Lower lobe of right lung (tissue), 2 donors: ENCODE measurements around the gene EIF4H. TPM values are rescaled to one million over a fixed set of nuclear protein-coding genes. Genes with fewer than 3 reads are reported as not detected.

Experiments
- ATAC-seq, 2 donors: fragments of 200-7000 bp; cut with Tn5 transposase; one replicate each; pipeline ENCODE4 v1.9.1; 2020 to 2022; ENCODE audit warnings: mild to moderate bottlenecking in 2 of 2, moderate library complexity in 2 of 2
- DNase-seq: peaks from one replicate; pipeline ENCODE4 v3.0.0-alpha.2; 2020
- H3K27ac ChIP-seq: fragments of 200-600 bp; one replicate; pipeline ENCODE4 v1.8.0; 2022
- H3K27me3 ChIP-seq: fragments of 200-600 bp; one replicate; pipeline ENCODE4 v1.8.0; 2022; ENCODE audit warnings: low read depth
- H3K36me3 ChIP-seq: fragments of 200-600 bp; one replicate; pipeline ENCODE4 v1.8.0; 2022; ENCODE audit warnings: mild to moderate bottlenecking
- H3K4me1 ChIP-seq: fragments of 200-600 bp; one replicate; pipeline ENCODE4 v1.8.0; 2022
- H3K4me3 ChIP-seq: fragments of 200-600 bp; one replicate; pipeline ENCODE4 v1.8.0; 2022; ENCODE audit warnings: mild to moderate bottlenecking
- H3K9me3 ChIP-seq: fragments of 200-600 bp; one replicate; pipeline ENCODE4 v1.8.0; 2022
- intact Hi-C: fragments of 100-400 bp; cut with DNase I; formaldehyde crosslinking; loops from one replicate; pipeline ENCODE4 v1.11.0; 2022
- total RNA-seq: library from RNA; stranded (reverse); fragmentation: NEBNext Ultra II Directional; extraction: Animal tissue kit (Norgen Biotek cat#: 25700); gene quantifications from one replicate; pipeline ENCODE4 v1.2.1, GENCODE V29; 2021
- TF ChIP-seq, protein P1 (sequence below): fragments of 200-600 bp; IDR thresholded peaks from one replicate; pipeline ENCODE4 v1.8.0; 2022; ENCODE audit warnings: antibody characterized with exemption, mild to moderate bottlenecking
- donor health status: DM: no; HTN: yes; CAD: no; lungs with severe emphysema.

EIF4H gene
- total RNA-seq, 1 donor from 2014 or later, result 210 TPM

DNA sequence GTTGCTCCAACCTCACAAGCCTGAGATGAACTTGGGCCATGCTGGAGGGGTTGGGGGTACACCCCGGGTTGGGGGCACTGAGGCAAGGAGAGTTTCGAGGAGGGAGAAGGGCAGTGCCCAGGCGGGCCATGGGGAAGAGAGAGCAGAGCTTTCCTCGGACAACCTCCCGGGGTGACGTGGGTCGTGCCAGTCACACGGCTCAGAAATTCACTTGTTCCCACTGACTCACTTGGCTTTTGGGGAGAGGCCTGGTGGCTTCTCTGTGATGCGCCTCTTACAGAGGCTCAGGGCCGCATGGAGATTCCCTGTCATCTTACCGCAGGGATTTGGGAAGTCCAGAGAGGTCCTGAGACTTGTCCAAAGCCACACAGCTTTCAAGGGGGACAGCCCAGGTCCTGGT lies 38.5 kb downstream of the EIF4H start:
- Histone ChIP-seq H3K4me3 (no peak overlapping the region), H3K4me1 (peaks cover 23% of the 10 kb centered on the region), H3K27ac (no peak overlapping the region), H3K9me3 (no peaks in the 10 kb centered on the region), H3K27me3 (no peaks in the 10 kb centered on the region), H3K36me3 (no peaks in the 10 kb centered on the region)
- TF ChIP-seq, protein P1, sequence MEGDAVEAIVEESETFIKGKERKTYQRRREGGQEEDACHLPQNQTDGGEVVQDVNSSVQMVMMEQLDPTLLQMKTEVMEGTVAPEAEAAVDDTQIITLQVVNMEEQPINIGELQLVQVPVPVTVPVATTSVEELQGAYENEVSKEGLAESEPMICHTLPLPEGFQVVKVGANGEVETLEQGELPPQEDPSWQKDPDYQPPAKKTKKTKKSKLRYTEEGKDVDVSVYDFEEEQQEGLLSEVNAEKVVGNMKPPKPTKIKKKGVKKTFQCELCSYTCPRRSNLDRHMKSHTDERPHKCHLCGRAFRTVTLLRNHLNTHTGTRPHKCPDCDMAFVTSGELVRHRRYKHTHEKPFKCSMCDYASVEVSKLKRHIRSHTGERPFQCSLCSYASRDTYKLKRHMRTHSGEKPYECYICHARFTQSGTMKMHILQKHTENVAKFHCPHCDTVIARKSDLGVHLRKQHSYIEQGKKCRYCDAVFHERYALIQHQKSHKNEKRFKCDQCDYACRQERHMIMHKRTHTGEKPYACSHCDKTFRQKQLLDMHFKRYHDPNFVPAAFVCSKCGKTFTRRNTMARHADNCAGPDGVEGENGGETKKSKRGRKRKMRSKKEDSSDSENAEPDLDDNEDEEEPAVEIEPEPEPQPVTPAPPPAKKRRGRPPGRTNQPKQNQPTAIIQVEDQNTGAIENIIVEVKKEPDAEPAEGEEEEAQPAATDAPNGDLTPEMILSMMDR, result no peak
- peak; percentile 47 for DNase-seq
- intact Hi-C loops, result no loop called here
- ATAC-seq, result no peak

DNA sequence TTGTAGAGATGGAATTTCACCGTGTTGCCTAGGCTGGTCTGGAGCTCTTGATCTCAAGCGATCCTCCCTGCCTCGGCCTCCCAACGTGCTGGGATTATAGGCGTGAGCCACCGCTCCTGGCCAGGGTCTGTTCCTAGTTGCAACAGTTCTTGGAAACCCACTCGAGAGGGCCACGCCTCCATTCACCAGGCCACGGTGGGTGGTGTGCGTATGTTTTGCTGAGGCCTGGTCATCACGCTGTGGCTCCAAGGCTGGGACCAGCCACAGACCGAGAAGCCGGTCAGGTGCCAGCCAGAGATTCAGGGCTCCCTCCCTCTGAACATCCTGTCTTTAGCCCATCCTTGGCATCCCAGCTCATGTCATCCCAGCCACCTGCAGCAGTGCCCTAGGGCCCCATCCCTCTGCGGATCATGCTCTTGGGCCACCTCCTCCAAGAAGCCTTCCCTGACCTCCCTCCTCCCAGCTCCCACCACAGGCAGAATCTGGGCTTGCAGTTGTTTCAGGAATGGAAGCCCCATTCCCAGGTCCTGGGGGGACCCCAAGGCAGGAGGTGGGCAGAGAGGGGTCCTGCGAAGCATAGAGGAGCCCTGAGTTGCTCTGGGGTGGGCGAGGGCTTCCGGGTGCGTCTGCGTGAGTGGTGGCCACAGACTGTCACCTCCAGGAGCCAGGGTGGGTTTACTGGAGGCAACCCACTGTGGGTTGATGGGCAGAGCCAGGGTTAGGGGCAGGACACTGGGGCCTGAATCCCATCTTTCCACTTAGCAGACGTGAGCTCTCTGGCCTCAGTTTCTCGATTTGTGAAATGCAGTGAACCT lies 40.9 kb downstream of the EIF4H start:
- no peaks in the 10 kb centered on the region for H3K36me3 ChIP-seq
- no peak overlapping the region for H3K27ac ChIP-seq
- peaks cover 26% of the 10 kb centered on the region for H3K4me1 ChIP-seq
- intact Hi-C loops, result no loop called here
- H3K9me3 ChIP-seq, result no peaks in the 10 kb centered on the region
- ATAC-seq (no peak), DNase-seq (no peak)
- no peak overlapping the region for H3K4me3 ChIP-seq
- no peaks in the 10 kb centered on the region for H3K27me3 ChIP-seq
- TF ChIP-seq, protein P1, result no peak

DNA sequence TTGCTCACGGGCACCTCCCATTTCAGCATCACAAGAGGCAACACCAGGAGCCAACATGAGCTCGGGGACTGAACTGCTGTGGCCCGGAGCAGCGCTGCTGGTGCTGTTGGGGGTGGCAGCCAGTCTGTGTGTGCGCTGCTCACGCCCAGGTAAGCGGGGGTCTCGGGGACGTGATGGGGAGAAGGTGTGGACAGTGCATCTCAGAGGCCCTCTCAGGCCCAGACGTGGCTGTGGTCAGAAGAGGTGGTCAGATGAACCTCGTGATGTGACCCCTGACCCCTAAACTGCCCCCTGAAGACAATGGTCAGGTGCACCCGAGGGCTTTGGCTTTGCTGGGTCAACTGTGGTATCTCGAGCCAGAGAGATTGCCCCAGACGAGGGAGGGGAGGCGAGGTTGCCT lies 41.8 kb downstream of the EIF4H start:
- no peaks in the 10 kb centered on the region for H3K36me3 ChIP-seq
- H3K4me1 ChIP-seq, result peaks cover 23% of the 10 kb centered on the region
- no peaks in the 10 kb centered on the region for H3K9me3 ChIP-seq
- no peak overlapping the region for H3K27ac ChIP-seq
- DNase-seq (no peak), ATAC-seq (no peak)
- H3K4me3 ChIP-seq, result no peak overlapping the region
- no peaks in the 10 kb centered on the region for H3K27me3 ChIP-seq
- intact Hi-C loops, result no loop called here
- TF ChIP-seq, protein P1, result no peak

DNA sequence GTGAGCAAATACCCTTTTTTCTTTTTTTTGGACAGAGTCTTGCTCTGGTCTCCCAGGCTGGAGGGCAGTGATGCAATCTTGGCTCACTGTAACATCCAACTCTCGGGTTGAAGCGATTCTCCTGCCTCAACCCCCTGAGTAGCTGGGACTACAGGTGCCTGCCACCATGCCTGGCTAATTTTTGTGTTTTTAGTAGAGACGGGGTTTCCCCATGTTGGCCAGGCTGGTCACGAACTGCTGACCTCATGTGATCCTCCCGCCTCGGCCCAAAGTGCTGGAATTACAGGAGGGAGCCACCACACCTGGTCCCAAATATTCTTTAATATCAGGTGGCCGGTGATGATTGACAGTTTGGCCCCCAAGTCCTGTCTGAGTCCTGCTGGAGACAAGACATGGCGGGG lies 42.2 kb downstream of the EIF4H start:
- no peaks in the 10 kb centered on the region for H3K9me3 ChIP-seq
- ATAC-seq (no peak), DNase-seq (no peak)
- H3K27me3 ChIP-seq, result no peaks in the 10 kb centered on the region
- H3K4me3 ChIP-seq, result no peak overlapping the region
- H3K4me1 ChIP-seq, result peaks cover 23% of the 10 kb centered on the region
- H3K27ac ChIP-seq, result no peak overlapping the region
- intact Hi-C loops, result no loop called here
- no peaks in the 10 kb centered on the region for H3K36me3 ChIP-seq
- TF ChIP-seq, protein P1, result no peak

DNA sequence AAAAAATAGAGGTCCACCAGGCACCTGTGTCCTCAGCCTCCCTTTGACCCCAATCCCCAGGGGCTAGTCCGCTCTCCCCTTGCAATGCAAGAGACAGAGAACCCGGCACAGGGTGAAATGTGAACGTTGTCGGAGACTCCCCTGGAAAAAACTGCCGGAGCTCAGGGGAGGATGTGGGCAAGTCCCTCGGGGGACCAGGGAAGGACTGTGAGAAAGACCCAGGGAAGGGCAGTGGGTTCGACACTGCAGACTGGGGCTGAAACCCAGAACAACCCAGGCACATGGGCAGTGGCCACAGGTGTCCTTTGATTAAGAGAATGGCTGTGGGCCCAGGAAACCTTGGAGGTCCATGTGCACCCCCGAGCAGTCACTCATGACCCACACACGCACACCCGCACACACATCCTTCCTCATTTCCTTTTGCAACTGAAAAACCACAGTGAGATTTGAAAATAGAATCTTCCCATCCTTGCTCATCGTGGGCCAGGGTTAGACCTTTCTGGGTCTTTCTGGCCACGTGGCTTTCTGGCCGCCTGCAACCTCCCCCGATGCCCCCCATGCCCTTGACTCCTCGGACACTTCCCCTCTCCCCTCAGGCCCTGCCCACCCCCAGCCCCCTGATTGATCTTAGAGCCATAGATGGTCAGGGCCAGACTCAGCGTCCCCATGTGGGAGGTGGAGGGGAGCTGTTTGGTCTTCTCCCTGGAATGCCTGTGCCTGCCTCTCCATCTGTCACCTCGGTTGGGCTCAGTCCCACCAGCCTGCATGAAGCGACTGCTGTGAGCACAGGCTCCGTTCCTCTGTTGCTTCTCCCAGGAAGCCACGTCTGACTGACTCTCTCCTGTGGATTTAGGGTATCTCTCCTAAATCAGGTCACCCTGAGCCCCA lies 43.5 kb downstream of the EIF4H start:
- intact Hi-C loops, result no loop called here
- TF ChIP-seq, protein P1, result no peak
- peak; percentile 51 to 68 for ATAC-seq
- no peak for DNase-seq
- peak overlapping the region; percentile 24 for H3K27ac ChIP-seq
- no peaks in the 10 kb centered on the region for H3K36me3 ChIP-seq
- H3K4me3 ChIP-seq, result no peak overlapping the region
- H3K4me1 ChIP-seq, result peaks cover 23% of the 10 kb centered on the region
- no peaks in the 10 kb centered on the region for H3K27me3 ChIP-seq
- no peaks in the 10 kb centered on the region for H3K9me3 ChIP-seq
